Esophagus mucosa (tissue), 1 donor: ENCODE measurements around the gene CASK. TPM values are rescaled to one million over a fixed set of nuclear protein-coding genes. Genes with fewer than 3 reads are reported as not detected.

Experiments
- ATAC-seq: fragments of 200-7000 bp; cut with Tn5 transposase; one replicate; pipeline ENCODE4 v1.9.1; 2020
- total RNA-seq: library from RNA; stranded (reverse); gene quantifications from one replicate; pipeline ENCODE4 v1.2.4, GENCODE V29; 2023
- donor health status: DM: yes; HTN: yes; CAD: no.

Gene CASK
- total RNA-seq, 1 donor from 2014 or later, result 56.3 TPM

- no peak for ATAC-seq
Measured at GRCh38 chrX:41828826-41829225, 94.5 kb downstream of the CASK start.

- ATAC-seq, result no peak
Measured at GRCh38 chrX:41827886-41828285, 95.5 kb downstream of the CASK start.

GRCh38 chrX:41825796-41826195 is 97.6 kb downstream of the CASK start:
- ATAC-seq, result no peak

- ATAC-seq, result no peak
Measured at GRCh38 chrX:41824551-41824950, 98.8 kb downstream of the CASK start.

- ATAC-seq, result no peak
Measured at GRCh38 chrX:41823402-41823801, 100.0 kb downstream of the CASK start.

GRCh38 chrX:41822892-41823291 is 100.5 kb downstream of the CASK start:
- ATAC-seq, result no peak

GRCh38 chrX:41808047-41808446 is 115.3 kb downstream of the CASK start:
- no peak for ATAC-seq

- ATAC-seq, result no peak
Measured at GRCh38 chrX:41802958-41803357, 120.4 kb downstream of the CASK start.

- no peak for ATAC-seq
Measured at GRCh38 chrX:41799661-41800060, 123.7 kb downstream of the CASK start.

GRCh38 chrX:41796577-41796976 is 126.8 kb downstream of the CASK start:
- no peak for ATAC-seq

- peak; percentile 28 for ATAC-seq
Measured at GRCh38 chrX:41796046-41796445, 127.3 kb downstream of the CASK start.

- no peak for ATAC-seq
Measured at GRCh38 chrX:41789374-41789773, 134.0 kb downstream of the CASK start.

GRCh38 chrX:41785685-41786084 is 137.7 kb downstream of the CASK start:
- ATAC-seq, result no peak

GRCh38 chrX:41781500-41781899 is 141.9 kb downstream of the CASK start:
- peak; percentile 48 for ATAC-seq

GRCh38 chrX:41779941-41780340 is 143.4 kb downstream of the CASK start:
- ATAC-seq, result no peak

- ATAC-seq, result no peak
Measured at GRCh38 chrX:41779030-41779564, 144.3 kb downstream of the CASK start.

- ATAC-seq, result peak; percentile 28
Measured at GRCh38 chrX:41761702-41762101, 161.7 kb downstream of the CASK start.

GRCh38 chrX:41761169-41761568 is 162.2 kb downstream of the CASK start:
- ATAC-seq, result no peak

GRCh38 chrX:41759817-41760216 is 163.5 kb downstream of the CASK start:
- ATAC-seq, result no peak

GRCh38 chrX:41758401-41758800 is 165.0 kb downstream of the CASK start:
- ATAC-seq, result no peak

GRCh38 chrX:41750716-41751115 is 172.6 kb downstream of the CASK start:
- no peak for ATAC-seq

GRCh38 chrX:41739871-41740270 is 183.5 kb downstream of the CASK start:
- ATAC-seq, result no peak

GRCh38 chrX:41737065-41737464 is 186.3 kb downstream of the CASK start:
- no peak for ATAC-seq

GRCh38 chrX:41734530-41734929 is 188.8 kb downstream of the CASK start:
- ATAC-seq, result peak; percentile 35

- ATAC-seq, result peak; percentile 74
Measured at GRCh38 chrX:41733939-41734338, 189.4 kb downstream of the CASK start.
